Measurements from ENCODE around the gene UACA. TPM values are rescaled to one million over a fixed set of nuclear protein-coding genes. Genes with fewer than 3 reads are reported as not detected.

The UACA gene
- total RNA-seq, 3 donors from 2014 or later (not counting 1 experiment from before 2014, with no cell fraction given), result 1.1 to 3.1 (median 2.1) TPM

GRCh38 chr15:70786996-70787395 lies 23.6 kb upstream of the UACA start:
- peaks cover 3 to 6% of the 10 kb centered on the region in 2 donors for H3K27me3 Mint-ChIP-seq (ENCODE audit: low read depth in 2 of 2)
- Histone ChIP-seq H3K4me3 (ENCODE audit: low read length) (no peak overlapping the region), H3K4me1 (ENCODE audit: control insufficient read depth, insufficient read depth, low read length) (no peaks in the 10 kb centered on the region), H3K27me3 (ENCODE audit: control insufficient read depth, insufficient read depth, low read length) (no peaks in the 10 kb centered on the region), H3K27ac (ENCODE audit: low read length) (no peak overlapping the region), H3K9me3 (ENCODE audit: control insufficient read depth, insufficient read depth, low read length) (no peaks in the 10 kb centered on the region), H3K36me3 (ENCODE audit: control insufficient read depth, insufficient read depth, low read length) (no peaks in the 10 kb centered on the region)
- intact Hi-C loops (cut with micrococcal nuclease), result no loop called here
- no peaks in the 10 kb centered on the region for H3K9me3 Mint-ChIP-seq
- H3K4me3 Mint-ChIP-seq, result no peak overlapping the region
- no peak for ATAC-seq
- TF ChIP-seq CTCF (IDR thresholded peaks at IDR 0.05), result no peak
- H3K36me3 Mint-ChIP-seq, result no peaks in the 10 kb centered on the region
- peaks cover 4 to 5% of the 10 kb centered on the region in 2 donors for H3K4me1 Mint-ChIP-seq
- 91% methylated on average over 4 of the region's 4 CpGs for WGBS (ENCODE audit: insufficient coverage)
- DNase-seq, result no peak
- no peak overlapping the region for H3K27ac Mint-ChIP-seq

- 93% methylated on average over 3 of the region's 6 CpGs for WGBS (ENCODE audit: insufficient coverage)
- Histone ChIP-seq H3K4me3 (ENCODE audit: low read length) (no peak overlapping the region), H3K27me3 (ENCODE audit: control insufficient read depth, insufficient read depth, low read length) (no peaks in the 10 kb centered on the region), H3K4me1 (ENCODE audit: control insufficient read depth, insufficient read depth, low read length) (no peaks in the 10 kb centered on the region), H3K36me3 (ENCODE audit: control insufficient read depth, insufficient read depth, low read length) (no peaks in the 10 kb centered on the region), H3K9me3 (ENCODE audit: control insufficient read depth, insufficient read depth, low read length) (no peaks in the 10 kb centered on the region), H3K27ac (ENCODE audit: low read length) (no peak overlapping the region)
- Mint-ChIP-seq H3K36me3 (no peaks in the 10 kb centered on the region), H3K4me3 (no peak overlapping the region), H3K27ac (no peak overlapping the region), H3K27me3 (ENCODE audit: low read depth in 2 of 2) (peaks cover 12% of the 10 kb centered on the region in 2 donors), H3K4me1 (peaks cover 4 to 5% of the 10 kb centered on the region in 2 donors), H3K9me3 (no peaks in the 10 kb centered on the region)
- DNase-seq (no peak), ATAC-seq (no peak)
- intact Hi-C loops (cut with micrococcal nuclease), result no loop called here
- no peak for TF ChIP-seq CTCF (IDR thresholded peaks at IDR 0.05)
These were observed 20.3 kb upstream of the UACA start for GRCh38 chr15:70783610-70784022.

- DNase-seq, result no peak
- Mint-ChIP-seq H3K4me3 (no peak overlapping the region), H3K9me3 (no peaks in the 10 kb centered on the region), H3K36me3 (no peaks in the 10 kb centered on the region), H3K4me1 (peaks cover 4 to 5% of the 10 kb centered on the region in 2 donors), H3K27ac (no peak overlapping the region), H3K27me3 (ENCODE audit: low read depth in 2 of 2) (peaks cover 10 to 18% of the 10 kb centered on the region in 2 donors)
- no peaks in the 10 kb centered on the region for H3K9me3 ChIP-seq (ENCODE audit: control insufficient read depth, insufficient read depth, low read length)
- ATAC-seq, result no peak
- no peaks in the 10 kb centered on the region for H3K4me1 ChIP-seq (ENCODE audit: control insufficient read depth, insufficient read depth, low read length)
- intact Hi-C loops (cut with micrococcal nuclease), result no loop called here
- no peaks in the 10 kb centered on the region for H3K36me3 ChIP-seq (ENCODE audit: control insufficient read depth, insufficient read depth, low read length)
- H3K4me3 ChIP-seq (ENCODE audit: low read length), result no peak overlapping the region
- TF ChIP-seq CTCF (IDR thresholded peaks at IDR 0.05), result no peak
- H3K27ac ChIP-seq (ENCODE audit: low read length), result no peak overlapping the region
- no peaks in the 10 kb centered on the region for H3K27me3 ChIP-seq (ENCODE audit: control insufficient read depth, insufficient read depth, low read length)
- 100% methylated on average over 1 of the region's 3 CpGs for WGBS (ENCODE audit: insufficient coverage)
These were observed 19.7 kb upstream of the UACA start for GRCh38 chr15:70783041-70783440.

GRCh38 chr15:70781236-70781635 lies 17.9 kb upstream of the UACA start:
- H3K27me3 ChIP-seq (ENCODE audit: control insufficient read depth, insufficient read depth, low read length), result no peaks in the 10 kb centered on the region
- H3K4me3 ChIP-seq (ENCODE audit: low read length), result no peak overlapping the region
- Mint-ChIP-seq H3K36me3 (no peaks in the 10 kb centered on the region), H3K9me3 (no peaks in the 10 kb centered on the region), H3K27ac (no peak overlapping the region), H3K4me3 (no peak overlapping the region), H3K4me1 (peaks cover 4 to 5% of the 10 kb centered on the region in 2 donors), H3K27me3 (ENCODE audit: low read depth in 2 of 2) (peaks cover 16 to 22% of the 10 kb centered on the region in 2 donors)
- WGBS (ENCODE audit: insufficient coverage), result 93% methylated on average over 5 of the region's 5 CpGs
- intact Hi-C loops (cut with micrococcal nuclease), result no loop called here
- no peak for DNase-seq
- no peak for ATAC-seq
- H3K4me1 ChIP-seq (ENCODE audit: control insufficient read depth, insufficient read depth, low read length), result no peaks in the 10 kb centered on the region
- no peaks in the 10 kb centered on the region for H3K9me3 ChIP-seq (ENCODE audit: control insufficient read depth, insufficient read depth, low read length)
- H3K27ac ChIP-seq (ENCODE audit: low read length), result no peak overlapping the region
- H3K36me3 ChIP-seq (ENCODE audit: control insufficient read depth, insufficient read depth, low read length), result no peaks in the 10 kb centered on the region
- TF ChIP-seq CTCF (IDR thresholded peaks at IDR 0.05), result no peak
